GM18873 (cell line): ENCODE data around the gene VCP.
"Not testable (repeated sequence)": the region's sequence is repeated elsewhere in the genome, so short reads cannot be mapped to it uniquely, and the experiment has no call there.

Experiments used
- ATAC-seq: cut with Tn5 transposase; IDR thresholded peaks from one replicate; pipeline ENCODE4 v1.9.1; 2021; ENCODE audit warnings: mild to moderate bottlenecking, moderate library complexity, moderate number of reproducible peaks; ENCODE audit not compliant: unreplicated experiment, low FRiP score

VCP gene

DNA sequence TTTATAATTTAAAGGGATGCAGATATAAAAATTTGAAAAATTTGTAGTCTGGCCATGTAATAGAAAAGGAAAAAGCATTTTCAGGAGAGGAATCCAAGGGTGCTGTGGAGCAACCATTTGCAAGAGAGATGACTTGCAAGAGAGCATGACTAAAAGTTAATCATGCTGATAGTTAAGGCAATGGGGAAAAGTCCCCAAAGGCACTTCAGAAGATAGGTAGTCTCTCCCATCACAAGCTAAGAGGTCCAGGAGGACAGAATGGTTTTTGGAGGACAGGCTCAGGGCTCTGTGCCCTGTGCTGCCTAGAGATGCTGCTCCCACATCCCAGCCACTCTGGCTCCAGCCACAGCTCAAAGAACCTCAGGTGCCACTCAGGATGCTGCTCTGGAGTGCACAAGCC, 44.1 kb downstream of the VCP start:
- ATAC-seq = no peak

GRCh38 chr9:35027860-35028259, 44.6 kb downstream of the VCP start:
- no peak for ATAC-seq

GRCh38 chr9:35027374-35027773, 45.1 kb downstream of the VCP start:
- no peak for ATAC-seq

GRCh38 chr9:35026671-35027070, 45.8 kb downstream of the VCP start:
- no peak for ATAC-seq

GRCh38 chr9:35023443-35023842, 49.0 kb downstream of the VCP start:
- ATAC-seq = not testable (repeated sequence)

DNA sequence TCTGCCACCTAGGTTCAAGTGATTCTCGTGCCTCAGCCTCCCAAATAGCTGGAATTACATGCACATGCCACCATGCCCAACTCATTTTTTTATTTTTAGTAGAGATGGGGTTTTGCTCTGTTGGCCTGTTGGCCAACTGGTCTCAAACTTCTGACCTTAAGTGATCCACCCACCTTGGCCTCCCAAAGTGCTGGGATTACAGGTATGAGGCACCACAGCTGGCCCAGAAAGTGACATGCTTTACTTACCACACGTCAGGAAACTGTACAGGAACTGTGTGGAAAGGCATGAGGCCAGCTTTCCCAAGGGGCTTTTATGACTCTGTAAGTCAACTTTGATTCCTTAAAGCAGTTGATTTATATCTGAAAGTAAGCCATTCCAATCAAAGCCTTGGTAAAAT, 57.9 kb downstream of the VCP start:
- ATAC-seq = no peak

GRCh38 chr9:35010351-35010958, 62.0 kb downstream of the VCP start:
- ATAC-seq = no peak
